Epithelial cell of esophagus (primary cell): Measurements from ENCODE around the gene STPG4.

Experiments
- DNase-seq: peaks from one replicate; pipeline ENCODE4 v3.0.0; 2010; ENCODE audit warnings: low read depth
- H3K4me3 ChIP-seq: 2 replicates; pipeline ENCODE4 v1.5.1; 2011; ENCODE audit warnings: mild to moderate bottlenecking, low read length, control low read depth
- TF ChIP-seq, protein P1 (sequence below): IDR thresholded peaks from 2 replicates; pipeline ENCODE4 v1.5.1; 2011; ENCODE audit warnings: low read depth, mild to moderate bottlenecking, low read length, control low read depth, inconsistent platforms; ENCODE audit not compliant: insufficient read depth; ENCODE audit errors: missing control alignments

STPG4 gene

DNA sequence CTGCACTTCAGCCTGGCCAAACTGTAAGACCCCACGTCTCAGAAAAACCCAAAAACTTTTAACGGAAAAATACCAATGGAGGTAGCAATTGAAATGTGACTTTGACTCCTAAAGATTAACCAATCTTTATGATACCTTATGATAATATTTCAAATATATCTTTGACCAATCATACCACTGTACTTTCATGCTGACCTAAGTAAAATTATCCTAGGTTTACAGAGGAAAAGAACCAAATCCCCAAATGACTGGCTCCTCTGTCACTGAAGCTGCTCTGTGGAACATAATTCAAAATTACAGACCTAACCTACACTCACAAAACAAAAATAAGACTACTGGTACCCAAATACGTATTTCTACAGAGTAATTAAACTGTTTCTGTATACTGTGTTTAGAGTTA, 7.7 kb upstream of the STPG4 start:
- DNase-seq, result no peak
- TF ChIP-seq, protein P1, sequence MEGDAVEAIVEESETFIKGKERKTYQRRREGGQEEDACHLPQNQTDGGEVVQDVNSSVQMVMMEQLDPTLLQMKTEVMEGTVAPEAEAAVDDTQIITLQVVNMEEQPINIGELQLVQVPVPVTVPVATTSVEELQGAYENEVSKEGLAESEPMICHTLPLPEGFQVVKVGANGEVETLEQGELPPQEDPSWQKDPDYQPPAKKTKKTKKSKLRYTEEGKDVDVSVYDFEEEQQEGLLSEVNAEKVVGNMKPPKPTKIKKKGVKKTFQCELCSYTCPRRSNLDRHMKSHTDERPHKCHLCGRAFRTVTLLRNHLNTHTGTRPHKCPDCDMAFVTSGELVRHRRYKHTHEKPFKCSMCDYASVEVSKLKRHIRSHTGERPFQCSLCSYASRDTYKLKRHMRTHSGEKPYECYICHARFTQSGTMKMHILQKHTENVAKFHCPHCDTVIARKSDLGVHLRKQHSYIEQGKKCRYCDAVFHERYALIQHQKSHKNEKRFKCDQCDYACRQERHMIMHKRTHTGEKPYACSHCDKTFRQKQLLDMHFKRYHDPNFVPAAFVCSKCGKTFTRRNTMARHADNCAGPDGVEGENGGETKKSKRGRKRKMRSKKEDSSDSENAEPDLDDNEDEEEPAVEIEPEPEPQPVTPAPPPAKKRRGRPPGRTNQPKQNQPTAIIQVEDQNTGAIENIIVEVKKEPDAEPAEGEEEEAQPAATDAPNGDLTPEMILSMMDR, result no peak
- no peak overlapping the region for H3K4me3 ChIP-seq

DNA sequence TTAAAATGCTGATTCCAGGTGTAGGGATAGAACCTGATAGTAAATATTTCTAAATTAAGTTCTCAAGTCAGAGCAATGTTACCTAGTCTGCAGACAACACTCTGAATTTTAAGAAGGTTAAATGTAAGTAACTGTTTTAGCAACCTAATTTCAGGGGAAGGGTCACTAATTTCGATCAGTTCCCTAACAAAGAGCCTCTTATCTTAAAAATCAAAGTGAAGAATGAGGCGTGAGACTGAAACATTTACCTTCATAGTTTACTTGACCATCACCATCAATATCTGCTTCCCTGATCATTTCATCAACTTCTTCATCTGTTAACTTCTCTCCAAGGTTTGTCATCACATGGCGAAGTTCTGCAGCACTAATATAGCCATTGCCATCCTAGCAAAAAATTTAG, 6.4 kb upstream of the STPG4 start:
- TF ChIP-seq, protein P1, result no peak
- no peak overlapping the region for H3K4me3 ChIP-seq
- no peak for DNase-seq

DNA sequence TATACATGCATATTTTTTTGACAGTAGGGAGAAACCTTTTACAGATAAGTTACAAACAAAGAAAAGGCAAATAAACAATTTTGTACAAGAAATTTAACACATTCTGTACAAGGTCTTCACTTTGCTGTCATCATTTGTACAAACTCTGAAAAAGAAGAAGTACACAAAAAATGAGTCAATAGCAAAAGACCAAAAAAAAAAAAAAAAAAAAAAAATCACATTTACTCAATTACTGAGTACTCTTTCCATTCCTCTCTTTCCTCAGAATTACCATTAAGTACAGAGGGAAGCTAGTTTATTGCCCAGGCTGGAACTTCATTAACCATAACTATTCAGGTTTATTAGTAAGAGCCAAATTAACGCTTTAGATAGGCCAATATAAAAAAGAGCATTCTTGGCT, 5.6 kb upstream of the STPG4 start:
- TF ChIP-seq, protein P1, result no peak
- no peak overlapping the region for H3K4me3 ChIP-seq
- DNase-seq, result no peak

DNA sequence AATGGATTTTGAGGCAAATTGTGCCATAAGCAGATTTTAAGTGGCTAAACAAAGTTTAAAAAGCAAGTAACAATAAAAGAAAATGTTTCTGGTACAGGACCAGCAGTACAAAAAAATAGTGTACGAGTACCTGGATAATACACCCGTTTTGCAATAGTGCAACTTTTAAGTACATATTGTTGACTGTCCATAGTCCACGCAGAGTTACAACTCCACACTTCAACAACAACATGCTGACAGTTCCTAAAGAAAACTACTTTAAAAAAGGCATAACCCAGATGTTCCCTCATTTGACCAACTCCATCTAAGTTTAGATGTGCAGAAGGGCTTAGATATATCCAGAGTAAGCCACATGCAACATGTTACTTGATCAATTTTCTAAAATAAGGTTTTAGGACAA, 5.1 kb upstream of the STPG4 start:
- DNase-seq, result no peak
- TF ChIP-seq, protein P1, result no peak
- H3K4me3 ChIP-seq, result no peak overlapping the region

DNA sequence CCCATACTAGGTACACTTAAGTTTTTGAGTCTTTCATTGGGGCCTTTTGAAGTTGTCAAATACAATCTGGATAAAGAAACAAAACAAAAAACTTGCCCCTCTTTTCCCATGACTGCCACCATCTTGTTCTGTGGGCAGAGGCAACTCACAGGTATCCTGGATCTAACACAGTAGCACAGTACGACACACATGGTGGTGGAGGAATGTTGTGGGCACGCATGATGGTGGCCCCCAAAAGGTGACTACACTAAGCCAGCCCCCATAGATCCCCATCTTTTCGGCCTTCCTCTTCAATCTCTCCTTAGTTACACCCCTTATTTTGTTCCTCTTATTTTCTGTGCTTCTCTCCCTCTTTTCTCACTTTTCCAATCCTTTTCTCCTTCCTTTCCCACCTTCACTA, 4.5 kb upstream of the STPG4 start:
- TF ChIP-seq, protein P1, result no peak
- DNase-seq, result no peak
- H3K4me3 ChIP-seq, result no peak overlapping the region

DNA sequence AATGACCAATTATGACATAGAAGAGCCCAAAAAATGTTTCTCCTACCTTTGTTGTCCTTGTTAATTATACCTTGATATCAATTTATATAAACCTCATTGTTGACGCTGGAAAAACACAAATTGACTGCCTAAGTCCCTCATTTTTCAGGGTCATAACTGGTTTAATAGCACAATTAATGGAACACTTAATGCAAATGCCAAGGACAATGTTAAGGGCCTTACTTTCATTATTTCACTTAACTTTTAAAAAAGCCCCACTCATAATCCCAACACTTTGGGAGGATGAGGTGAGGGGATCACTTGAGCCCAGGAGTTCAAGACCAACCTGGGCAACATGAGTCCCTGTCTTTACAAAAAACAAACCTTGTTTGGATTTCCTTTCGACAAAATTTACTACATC, 3.5 kb upstream of the STPG4 start:
- no peak for DNase-seq
- H3K4me3 ChIP-seq, result no peak overlapping the region
- TF ChIP-seq, protein P1, result no peak

DNA sequence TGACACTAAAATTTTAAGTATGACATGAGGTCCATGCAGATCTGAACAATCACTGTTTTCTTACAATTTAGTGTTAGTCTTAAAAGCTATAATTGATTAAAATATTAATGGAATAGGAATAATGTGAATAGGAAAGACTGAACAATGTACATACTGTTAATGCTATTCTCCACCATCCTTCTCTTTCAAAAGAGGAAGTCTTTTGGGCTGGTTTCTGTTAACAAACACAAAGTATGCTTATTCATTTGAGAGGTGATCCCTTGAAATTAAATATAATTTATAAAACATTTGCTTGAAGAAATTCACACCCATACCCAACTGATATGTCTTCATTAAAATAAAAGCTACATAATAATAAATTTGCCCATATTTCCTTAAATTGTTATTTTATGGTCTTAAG, 2.3 kb downstream of the STPG4 start:
- TF ChIP-seq, protein P1, result no peak
- no peak for DNase-seq
- no peak overlapping the region for H3K4me3 ChIP-seq
